ENCODE data around the gene SRPK2. TPM values are rescaled to one million over a fixed set of nuclear protein-coding genes. Genes with fewer than 3 reads are reported as not detected.
A peak's percentile ranks its signal among the peaks of the same experiment; 100 is the strongest.

The SRPK2 gene
- total RNA-seq, 1 donor from 2014 or later = 54.8 TPM

DNA sequence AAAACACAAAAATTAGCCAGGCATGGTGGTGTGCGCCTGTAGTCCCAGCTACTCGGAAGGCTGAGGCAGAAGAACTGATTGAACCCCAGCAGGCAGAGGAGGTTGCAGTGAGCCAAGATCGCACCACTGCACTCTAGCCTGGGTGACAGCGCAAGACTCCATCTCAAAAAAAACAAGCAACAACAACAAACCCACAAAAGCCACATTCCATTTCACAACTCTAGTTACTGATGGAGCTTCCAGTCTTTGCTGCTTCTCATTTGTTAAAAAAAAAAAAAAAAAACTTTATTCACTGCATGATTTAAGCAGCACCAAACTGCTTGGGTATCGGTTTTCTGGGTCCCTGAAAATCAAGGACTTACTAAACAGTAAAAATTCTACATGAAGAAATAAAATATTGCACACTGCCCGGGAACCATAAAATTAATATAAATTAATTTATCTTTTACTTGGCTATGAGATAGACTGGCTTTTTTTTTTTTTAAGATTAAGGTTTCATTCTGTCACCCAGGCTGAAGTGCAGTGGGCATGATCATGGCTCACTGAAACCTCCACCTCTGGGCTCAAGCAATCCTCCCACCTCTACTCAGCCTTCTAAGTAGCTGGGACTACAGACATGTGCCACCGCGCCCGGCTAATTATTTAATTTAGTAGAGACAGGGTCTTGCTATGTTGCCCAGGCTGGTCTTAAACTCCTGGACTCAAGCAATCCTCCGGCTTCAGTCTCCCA, 42.0 kb downstream of the SRPK2 start:
- H4K20me1 ChIP-seq (ENCODE audit: insufficient read depth, low read length) = peaks cover 70% of the 10 kb centered on the region
- no peak overlapping the region for H3K9ac ChIP-seq (ENCODE audit: low read length)
- no peak overlapping the region for H3K4me3 Mint-ChIP-seq (ENCODE audit: unreplicated experiment)
- H3K9me3 ChIP-seq (ENCODE audit: insufficient read depth, low read depth, low read length) = no peaks in the 10 kb centered on the region
- peaks cover 83% of the 10 kb centered on the region for H3K79me2 ChIP-seq (ENCODE audit: insufficient read depth, low read length)
- no peak overlapping the region for H3K4me2 ChIP-seq (ENCODE audit: low read length)
- H3K27me3 ChIP-seq (ENCODE audit: insufficient read depth, low read length) = no peaks in the 10 kb centered on the region
- FAIRE-seq = no peak
- H3K4me1 Mint-ChIP-seq (ENCODE audit: low read depth, unreplicated experiment) = peaks cover 15% of the 10 kb centered on the region
- H3K27ac ChIP-seq (ENCODE audit: low read depth, low read length) = no peak overlapping the region
- H3K27ac Mint-ChIP-seq (ENCODE audit: unreplicated experiment) = no peak overlapping the region
- no peaks in the 10 kb centered on the region for H3K27me3 Mint-ChIP-seq (ENCODE audit: low read depth, unreplicated experiment)
- H3K36me3 ChIP-seq (ENCODE audit: insufficient read depth, low read length) = no peaks in the 10 kb centered on the region
- no peaks in the 10 kb centered on the region for H3K9me3 Mint-ChIP-seq (ENCODE audit: unreplicated experiment)
- H3K4me3 ChIP-seq (ENCODE audit: insufficient read depth, low read depth, low read length) = no peak overlapping the region
- TF ChIP-seq CTCF (IDR thresholded peaks at IDR 0.05; ENCODE audit: insufficient read depth, low read depth, low read length) = no peak
- TF ChIP-seq EZH2 (IDR thresholded peaks at IDR 0.05; ENCODE audit: insufficient read depth, low read length) = no peak
- DNase-seq (ENCODE audit: low read depth) = no peak
- H2AFZ ChIP-seq (ENCODE audit: low read depth, low read length) = no peak overlapping the region
- H3K36me3 Mint-ChIP-seq (ENCODE audit: low read depth, unreplicated experiment) = no peaks in the 10 kb centered on the region
- H3K4me1 ChIP-seq (ENCODE audit: insufficient read depth, low read length) = peaks cover 8% of the 10 kb centered on the region

DNA sequence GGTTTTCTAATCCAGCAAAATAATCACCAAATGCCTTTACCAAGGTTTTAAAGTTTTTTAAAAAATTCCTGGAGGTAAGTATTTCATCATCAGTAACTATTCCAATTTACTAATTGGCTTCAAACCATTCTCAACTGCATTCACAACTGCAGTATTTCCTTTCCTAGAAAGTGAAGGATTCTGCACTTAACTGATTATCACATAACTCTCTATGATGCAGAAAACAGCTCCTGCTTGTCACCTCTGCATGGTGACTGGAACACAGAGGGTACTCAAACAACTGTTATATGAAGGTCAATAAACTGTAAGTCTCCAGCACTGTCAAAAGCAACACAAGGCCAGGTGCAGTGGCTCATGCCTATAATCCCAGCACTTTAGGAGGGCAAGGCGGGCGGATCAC, 42.6 kb downstream of the SRPK2 start:
- FAIRE-seq (no peak), DNase-seq (ENCODE audit: low read depth) (no peak)
- Histone ChIP-seq H2AFZ (ENCODE audit: low read depth, low read length) (no peak overlapping the region), H3K27ac (ENCODE audit: low read depth, low read length) (no peak overlapping the region), H3K4me1 (ENCODE audit: insufficient read depth, low read length) (peaks cover 4% of the 10 kb centered on the region), H3K9me3 (ENCODE audit: insufficient read depth, low read depth, low read length) (no peaks in the 10 kb centered on the region), H3K79me2 (ENCODE audit: insufficient read depth, low read length) (peaks cover 85% of the 10 kb centered on the region), H3K9ac (ENCODE audit: low read length) (no peak overlapping the region), H3K4me3 (ENCODE audit: insufficient read depth, low read depth, low read length) (no peak overlapping the region), H4K20me1 (ENCODE audit: insufficient read depth, low read length) (peaks cover 71% of the 10 kb centered on the region), H3K4me2 (ENCODE audit: low read length) (no peak overlapping the region), H3K27me3 (ENCODE audit: insufficient read depth, low read length) (no peaks in the 10 kb centered on the region), H3K36me3 (ENCODE audit: insufficient read depth, low read length) (no peaks in the 10 kb centered on the region)
- Mint-ChIP-seq H3K4me1 (ENCODE audit: low read depth, unreplicated experiment) (peaks cover 15% of the 10 kb centered on the region), H3K27ac (ENCODE audit: unreplicated experiment) (peak overlapping the region; percentile 18), H3K4me3 (ENCODE audit: unreplicated experiment) (no peak overlapping the region), H3K9me3 (ENCODE audit: unreplicated experiment) (no peaks in the 10 kb centered on the region), H3K36me3 (ENCODE audit: low read depth, unreplicated experiment) (no peaks in the 10 kb centered on the region), H3K27me3 (ENCODE audit: low read depth, unreplicated experiment) (no peaks in the 10 kb centered on the region)
- no peak for TF ChIP-seq CTCF (IDR thresholded peaks at IDR 0.05; ENCODE audit: insufficient read depth, low read depth, low read length)
- TF ChIP-seq EZH2 (IDR thresholded peaks at IDR 0.05; ENCODE audit: insufficient read depth, low read length) = no peak

- no peaks in the 10 kb centered on the region for H3K36me3 ChIP-seq (ENCODE audit: insufficient read depth, low read length)
- Mint-ChIP-seq H3K36me3 (ENCODE audit: low read depth, unreplicated experiment) (no peaks in the 10 kb centered on the region), H3K4me1 (ENCODE audit: low read depth, unreplicated experiment) (peaks cover 11% of the 10 kb centered on the region), H3K27me3 (ENCODE audit: low read depth, unreplicated experiment) (no peaks in the 10 kb centered on the region), H3K4me3 (ENCODE audit: unreplicated experiment) (no peak overlapping the region), H3K9me3 (ENCODE audit: unreplicated experiment) (no peaks in the 10 kb centered on the region), H3K27ac (ENCODE audit: unreplicated experiment) (no peak overlapping the region)
- H3K9ac ChIP-seq (ENCODE audit: low read length) = no peak overlapping the region
- TF ChIP-seq EZH2 (IDR thresholded peaks at IDR 0.05; ENCODE audit: insufficient read depth, low read length) = no peak
- no peak for TF ChIP-seq CTCF (IDR thresholded peaks at IDR 0.05; ENCODE audit: insufficient read depth, low read depth, low read length)
- DNase-seq (ENCODE audit: low read depth) (no peak), FAIRE-seq (no peak)
- peaks cover 71% of the 10 kb centered on the region for H4K20me1 ChIP-seq (ENCODE audit: insufficient read depth, low read length)
- no peak overlapping the region for H3K27ac ChIP-seq (ENCODE audit: low read depth, low read length)
- peaks cover 81% of the 10 kb centered on the region for H3K79me2 ChIP-seq (ENCODE audit: insufficient read depth, low read length)
- no peak overlapping the region for H3K4me3 ChIP-seq (ENCODE audit: insufficient read depth, low read depth, low read length)
- H2AFZ ChIP-seq (ENCODE audit: low read depth, low read length) = no peak overlapping the region
- no peak overlapping the region for H3K4me2 ChIP-seq (ENCODE audit: low read length)
- H3K4me1 ChIP-seq (ENCODE audit: insufficient read depth, low read length) = no peaks in the 10 kb centered on the region
- no peaks in the 10 kb centered on the region for H3K27me3 ChIP-seq (ENCODE audit: insufficient read depth, low read length)
- no peaks in the 10 kb centered on the region for H3K9me3 ChIP-seq (ENCODE audit: insufficient read depth, low read depth, low read length)
These were observed 43.0 kb downstream of the SRPK2 start for GRCh38 chr7:105345725-105346124.

Measured in astrocyte (in vitro differentiated cells and primary cell).